Ovary (tissue), 3 donors: ENCODE data around the gene CD300A.

Source experiments
- POLR2A ChIP-seq: fragments of 450-650 bp; IDR thresholded peaks from one replicate; pipeline ENCODE4 v1.6.1; 2017; ENCODE audit warnings: antibody characterized with exemption, mild to moderate bottlenecking, moderate library complexity
- TF ChIP-seq, protein P1 (sequence below), 3 donors: fragments of 450-650 bp in 2 of 3; fragments of 200-600 bp in 1 of 3; IDR thresholded peaks; one replicate each; pipeline versions ENCODE4 v1.5.1 to v1.8.0; 2016 to 2022; ENCODE audit warnings: antibody characterized with exemption in 3 of 3, mild to moderate bottlenecking in 1 of 3
- donor health status: DM: no; HTN: no; CAD: no.

DNA sequence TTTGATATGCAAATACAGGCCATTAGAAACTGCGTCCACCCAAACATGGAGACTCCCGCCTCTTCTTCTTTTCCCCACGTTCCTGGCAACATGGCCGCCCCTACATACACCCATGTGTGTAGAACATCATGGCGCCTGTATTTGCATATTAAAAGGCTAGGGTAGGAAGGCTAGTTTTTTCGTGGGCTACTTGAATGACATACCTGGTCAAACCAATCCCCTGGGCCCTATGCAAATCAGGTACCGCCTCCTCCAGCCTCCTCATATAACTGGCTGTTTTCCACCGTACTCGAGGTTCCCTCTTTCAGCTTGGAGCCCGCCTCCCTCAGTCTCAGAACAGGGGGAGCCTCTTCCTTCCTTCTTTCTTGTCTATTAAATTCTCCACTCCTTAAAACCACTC is 65.7 kb downstream of the CD300A start:
- TF ChIP-seq, protein P1, sequence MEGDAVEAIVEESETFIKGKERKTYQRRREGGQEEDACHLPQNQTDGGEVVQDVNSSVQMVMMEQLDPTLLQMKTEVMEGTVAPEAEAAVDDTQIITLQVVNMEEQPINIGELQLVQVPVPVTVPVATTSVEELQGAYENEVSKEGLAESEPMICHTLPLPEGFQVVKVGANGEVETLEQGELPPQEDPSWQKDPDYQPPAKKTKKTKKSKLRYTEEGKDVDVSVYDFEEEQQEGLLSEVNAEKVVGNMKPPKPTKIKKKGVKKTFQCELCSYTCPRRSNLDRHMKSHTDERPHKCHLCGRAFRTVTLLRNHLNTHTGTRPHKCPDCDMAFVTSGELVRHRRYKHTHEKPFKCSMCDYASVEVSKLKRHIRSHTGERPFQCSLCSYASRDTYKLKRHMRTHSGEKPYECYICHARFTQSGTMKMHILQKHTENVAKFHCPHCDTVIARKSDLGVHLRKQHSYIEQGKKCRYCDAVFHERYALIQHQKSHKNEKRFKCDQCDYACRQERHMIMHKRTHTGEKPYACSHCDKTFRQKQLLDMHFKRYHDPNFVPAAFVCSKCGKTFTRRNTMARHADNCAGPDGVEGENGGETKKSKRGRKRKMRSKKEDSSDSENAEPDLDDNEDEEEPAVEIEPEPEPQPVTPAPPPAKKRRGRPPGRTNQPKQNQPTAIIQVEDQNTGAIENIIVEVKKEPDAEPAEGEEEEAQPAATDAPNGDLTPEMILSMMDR (IDR thresholded peaks at IDR 0.05): no peak
- no peak for TF ChIP-seq POLR2A
